ENCODE results near the gene SNF8. TPM values are rescaled to one million over a fixed set of nuclear protein-coding genes. Genes with fewer than 3 reads are reported as not detected.
A peak's percentile ranks its signal among the peaks of the same experiment; 100 is the strongest.

The SNF8 gene
- 100 to 1,000 TPM in 2 of 4 donors, 10 to 100 TPM in 2; 83.7 to 120 (median 101) TPM for total RNA-seq
- 124 TPM for polyA plus RNA-seq
- long read RNA-seq, donor 1, transcript SNF8-201 (8 exons, 951 nt), result minor isoform, 7 of 110 reads
- long read RNA-seq, donor 1, transcript SNF8-202 (8 exons, 2,319 nt), result major isoform, 97 of 110 reads
- long read RNA-seq, donor 1, partial matches to known transcripts, result 0 of 110 reads
- long read RNA-seq, donor 1, other reads (novel, unspliced or antisense), result 4 of 110 reads
- long read RNA-seq, donor 2, transcript SNF8-202 (8 exons, 2,319 nt), result major isoform, 83 of 91 reads
- long read RNA-seq, donor 2, partial matches to known transcripts, result 3 of 91 reads
- long read RNA-seq, donor 2, other reads (novel, unspliced or antisense), result 4 of 91 reads
- long read RNA-seq, donor 3, transcript SNF8-202 (8 exons, 2,319 nt), result major isoform, 7 of 13 reads
- long read RNA-seq, donor 3, partial matches to known transcripts, result 0 of 13 reads
- long read RNA-seq, donor 3, other reads (novel, unspliced or antisense), result 5 of 13 reads
- long read RNA-seq, donor 4, transcript SNF8-201 (8 exons, 951 nt), result minor isoform, 5 of 60 reads
- long read RNA-seq, donor 4, transcript SNF8-202 (8 exons, 2,319 nt), result major isoform, 54 of 60 reads
- long read RNA-seq, donor 4, partial matches to known transcripts, result 0 of 60 reads
- long read RNA-seq, donor 4, other reads (novel, unspliced or antisense), result 0 of 60 reads

- Histone ChIP-seq H3K27ac (ENCODE audit: low read length) (peak within 1 kb of the TSS; percentile 46), H3K27me3 (ENCODE audit: control insufficient read depth, insufficient read depth) (no peaks in the 10 kb centered on the region), H3K9me3 (ENCODE audit: control insufficient read depth, low read length) (no peaks in the 10 kb centered on the region), H3K4me3 (ENCODE audit: low read length) (peak within 1 kb of the TSS; percentile 86), H3K4me1 (ENCODE audit: control insufficient read depth, insufficient read depth, low read length) (peaks cover 2% of the 10 kb centered on the region)
- DNase-seq (peak; percentile 93 to 98 (median 96)), ATAC-seq (peak; percentile 98)
- WGBS, result 3% methylated on average over 55 of the region's 55 CpGs
- intact Hi-C loops (cut with DNase I), result no loop called here
These were observed at the start of gene SNF8 for GRCh38 chr17:48944515-48945260. Gene SNF8, minus strand, starts transcription at chr17:48944842. Its CDS starts 108 bp downstream, at chr17:48944734.

- ATAC-seq, result no peak
- Histone ChIP-seq H3K27ac (ENCODE audit: low read length) (no peak overlapping the region), H3K27me3 (ENCODE audit: control insufficient read depth, insufficient read depth) (peaks cover 2% of the 10 kb centered on the region), H3K9me3 (ENCODE audit: control insufficient read depth, low read length) (no peaks in the 10 kb centered on the region), H3K4me3 (ENCODE audit: low read length) (no peak overlapping the region), H3K4me1 (ENCODE audit: control insufficient read depth, insufficient read depth, low read length) (peaks cover 3% of the 10 kb centered on the region)
- no peak for DNase-seq
- intact Hi-C loops (cut with DNase I), result no loop called here
These were observed 49.3 kb upstream of the SNF8 start for GRCh38 chr17:48993951-48994350.

- H3K27me3 ChIP-seq (ENCODE audit: control insufficient read depth, insufficient read depth), result peaks cover 2% of the 10 kb centered on the region
- H3K9me3 ChIP-seq (ENCODE audit: control insufficient read depth, low read length), result no peaks in the 10 kb centered on the region
- no peak for DNase-seq
- no peak for ATAC-seq
- no peak overlapping the region for H3K27ac ChIP-seq (ENCODE audit: low read length)
- intact Hi-C loops (cut with DNase I), result no loop called here
- H3K4me3 ChIP-seq (ENCODE audit: low read length), result no peak overlapping the region
- H3K4me1 ChIP-seq (ENCODE audit: control insufficient read depth, insufficient read depth, low read length), result peaks cover 3% of the 10 kb centered on the region
These were observed 48.7 kb upstream of the SNF8 start for GRCh38 chr17:48993305-48993704.

- ATAC-seq (no peak), DNase-seq (no peak)
- Histone ChIP-seq H3K27ac (ENCODE audit: low read length) (no peak overlapping the region), H3K4me1 (ENCODE audit: control insufficient read depth, insufficient read depth, low read length) (peaks cover under 1% of the 10 kb centered on the region), H3K27me3 (ENCODE audit: control insufficient read depth, insufficient read depth) (peaks cover 5% of the 10 kb centered on the region), H3K9me3 (ENCODE audit: control insufficient read depth, low read length) (no peaks in the 10 kb centered on the region), H3K4me3 (ENCODE audit: low read length) (no peak overlapping the region)
- 61% methylated on average over 2 of the region's 2 CpGs for WGBS
- intact Hi-C loops (cut with DNase I), result no loop called here
These were observed 47.8 kb upstream of the SNF8 start for GRCh38 chr17:48992444-48992843.

- no peak for ATAC-seq
- Histone ChIP-seq H3K27ac (ENCODE audit: low read length) (no peak overlapping the region), H3K4me1 (ENCODE audit: control insufficient read depth, insufficient read depth, low read length) (no peaks in the 10 kb centered on the region), H3K27me3 (ENCODE audit: control insufficient read depth, insufficient read depth) (peaks cover 8% of the 10 kb centered on the region), H3K4me3 (ENCODE audit: low read length) (no peak overlapping the region), H3K9me3 (ENCODE audit: control insufficient read depth, low read length) (no peaks in the 10 kb centered on the region)
- intact Hi-C loops (cut with DNase I), result no loop called here
- DNase-seq, result no peak
- 26% methylated on average over 2 of the region's 2 CpGs for WGBS
These were observed 46.3 kb upstream of the SNF8 start for GRCh38 chr17:48990882-48991357.

- peaks cover 8% of the 10 kb centered on the region for H3K27me3 ChIP-seq (ENCODE audit: control insufficient read depth, insufficient read depth)
- DNase-seq (no peak), ATAC-seq (no peak)
- no peak overlapping the region for H3K4me3 ChIP-seq (ENCODE audit: low read length)
- H3K4me1 ChIP-seq (ENCODE audit: control insufficient read depth, insufficient read depth, low read length), result no peaks in the 10 kb centered on the region
- 91% methylated on average over 4 of the region's 4 CpGs for WGBS
- intact Hi-C loops (cut with DNase I), result no loop called here
- no peaks in the 10 kb centered on the region for H3K9me3 ChIP-seq (ENCODE audit: control insufficient read depth, low read length)
- no peak overlapping the region for H3K27ac ChIP-seq (ENCODE audit: low read length)
These were observed 44.5 kb upstream of the SNF8 start for GRCh38 chr17:48989100-48989499.

- intact Hi-C loops (cut with DNase I), result no loop called here
- Histone ChIP-seq H3K9me3 (ENCODE audit: control insufficient read depth, low read length) (no peaks in the 10 kb centered on the region), H3K4me3 (ENCODE audit: low read length) (no peak overlapping the region), H3K4me1 (ENCODE audit: control insufficient read depth, insufficient read depth, low read length) (no peaks in the 10 kb centered on the region), H3K27me3 (ENCODE audit: control insufficient read depth, insufficient read depth) (peaks cover 6% of the 10 kb centered on the region), H3K27ac (ENCODE audit: low read length) (no peak overlapping the region)
- ATAC-seq, result no peak
- 71% methylated on average over 13 of the region's 13 CpGs for WGBS
- DNase-seq, result no peak
These were observed 41.0 kb upstream of the SNF8 start for GRCh38 chr17:48985436-48986245.

GRCh38 chr17:48981927-48982539 is 37.4 kb upstream of the SNF8 start:
- Histone ChIP-seq H3K4me1 (ENCODE audit: control insufficient read depth, insufficient read depth, low read length) (no peaks in the 10 kb centered on the region), H3K27me3 (ENCODE audit: control insufficient read depth, insufficient read depth) (peaks cover 3% of the 10 kb centered on the region), H3K4me3 (ENCODE audit: low read length) (no peak overlapping the region), H3K27ac (ENCODE audit: low read length) (no peak overlapping the region), H3K9me3 (ENCODE audit: control insufficient read depth, low read length) (no peaks in the 10 kb centered on the region)
- 72% methylated on average over 3 of the region's 3 CpGs for WGBS
- no peak for DNase-seq
- intact Hi-C loops (cut with DNase I), result no loop called here
- ATAC-seq, result no peak

- Histone ChIP-seq H3K9me3 (ENCODE audit: control insufficient read depth, low read length) (no peaks in the 10 kb centered on the region), H3K4me3 (ENCODE audit: low read length) (no peak overlapping the region), H3K27me3 (ENCODE audit: control insufficient read depth, insufficient read depth) (peaks cover 2% of the 10 kb centered on the region), H3K27ac (ENCODE audit: low read length) (no peak overlapping the region), H3K4me1 (ENCODE audit: control insufficient read depth, insufficient read depth, low read length) (no peaks in the 10 kb centered on the region)
- intact Hi-C loops (cut with DNase I), result no loop called here
- 49% methylated on average over 3 of the region's 3 CpGs for WGBS
- ATAC-seq, result no peak
- no peak for DNase-seq
These were observed 29.2 kb upstream of the SNF8 start for GRCh38 chr17:48973806-48974205.

- intact Hi-C loops (cut with DNase I), result no loop called here
- H3K27me3 ChIP-seq (ENCODE audit: control insufficient read depth, insufficient read depth), result peaks cover 2% of the 10 kb centered on the region
- DNase-seq, result no peak
- 59% methylated on average over 7 of the region's 7 CpGs for WGBS
- no peaks in the 10 kb centered on the region for H3K9me3 ChIP-seq (ENCODE audit: control insufficient read depth, low read length)
- no peak overlapping the region for H3K4me3 ChIP-seq (ENCODE audit: low read length)
- no peaks in the 10 kb centered on the region for H3K4me1 ChIP-seq (ENCODE audit: control insufficient read depth, insufficient read depth, low read length)
- no peak for ATAC-seq
- no peak overlapping the region for H3K27ac ChIP-seq (ENCODE audit: low read length)
These were observed 28.1 kb upstream of the SNF8 start for GRCh38 chr17:48972749-48973097.
